HepG2 (cell line): Measurements from ENCODE around the gene TMCC1. TPM values are rescaled to one million over a fixed set of nuclear protein-coding genes. Genes with fewer than 3 reads are reported as not detected.
A peak's percentile ranks its signal among the peaks of the same experiment; 100 is the strongest.

ENCODE experiments used
- CEBPZ ChIP-seq: IDR thresholded peaks from 2 replicates; pipeline ENCODE4 v1.6.1; 2012; ENCODE audit warnings: low read length, improper control_type of control experiment
- CENPT ChIP-seq: sonication (generic); formaldehyde crosslinking; IDR thresholded peaks from 2 replicates; pipeline ENCODE4 v1.8.0; 2022; ENCODE audit warnings: low read depth, mild to moderate bottlenecking, moderate library complexity, missing genetic modification reagents
- HBP1 ChIP-seq: IDR thresholded peaks from 2 replicates; pipeline ENCODE4 v1.6.1; 2016; ENCODE audit warnings: low read depth, control low read depth
- HIC2 ChIP-seq: sonication (generic); formaldehyde crosslinking; IDR thresholded peaks from 2 replicates; pipeline ENCODE4 v1.9.0; 2022; ENCODE audit warnings: low read depth, missing genetic modification reagents
- IRF1 ChIP-seq: sonication (generic); formaldehyde crosslinking; IDR thresholded peaks from 2 replicates; pipeline ENCODE4 v1.4.0; 2020; ENCODE audit warnings: low read depth, mild to moderate bottlenecking, missing genetic modification reagents
- MLX ChIP-seq: IDR thresholded peaks from 2 replicates; pipeline ENCODE4 v1.6.1; 2016
- MTF2 ChIP-seq: sonication (generic); formaldehyde crosslinking; IDR thresholded peaks from 2 replicates; pipeline ENCODE4 v1.5.0; 2020; ENCODE audit warnings: missing genetic modification reagents, borderline replicate concordance
- NCOR1 ChIP-seq: fragments of 200-600 bp; sonication (generic); IDR thresholded peaks from 2 replicates; pipeline ENCODE4 v1.7.0; 2017; ENCODE audit warnings: antibody characterized with exemption, low read length, borderline replicate concordance
- NRL ChIP-seq: sonication (generic); formaldehyde crosslinking; IDR thresholded peaks from 2 replicates; pipeline ENCODE4 v1.5.0; 2020; ENCODE audit warnings: missing genetic modification reagents, mild to moderate bottlenecking, moderate library complexity, borderline replicate concordance
- PAF1 ChIP-seq: IDR thresholded peaks from 2 replicates; pipeline ENCODE4 v1.6.1; 2016; ENCODE audit warnings: missing genetic modification reagents, missing compliant biosample characterization
- SETDB1 ChIP-seq: sonication (generic); formaldehyde crosslinking; IDR thresholded peaks from 2 replicates; pipeline ENCODE4 v1.5.1; 2020; ENCODE audit warnings: missing genetic modification reagents, mild to moderate bottlenecking, borderline replicate concordance
- SP140L ChIP-seq: sonication (generic); formaldehyde crosslinking; IDR thresholded peaks from 2 replicates; pipeline ENCODE4 v1.4.0; 2020; ENCODE audit warnings: missing genetic modification reagents, borderline replicate concordance
- ZNF572 ChIP-seq: sonication (generic); formaldehyde crosslinking; IDR thresholded peaks from 2 replicates; pipeline ENCODE4 v1.5.1; 2020; ENCODE audit warnings: mild to moderate bottlenecking, missing genetic modification reagents
- ZNF704 ChIP-seq: sonication (generic); formaldehyde crosslinking; IDR thresholded peaks from 2 replicates; pipeline ENCODE4 v1.8.1; 2023; ENCODE audit warnings: mild to moderate bottlenecking, inconsistent platforms, moderate library complexity, missing genetic modification reagents, borderline replicate concordance
- ZXDC ChIP-seq: sonication (generic); formaldehyde crosslinking; IDR thresholded peaks from 2 replicates; pipeline ENCODE4 v1.5.0; 2020; ENCODE audit warnings: mild to moderate bottlenecking, missing genetic modification reagents
- polyA plus RNA-seq, 8 experiments: library from polyadenylated mRNA; depleted of rRNA in 3 of 8; stranded (reverse) in 7 of 8; unstranded in 1 of 8; fragments of >200 nt; fragmentation: Illumina TruSeq in 4 of 8; extraction: Trizol in 4 of 8; gene quantifications; 2 replicates each; pipeline versions ENCODE4 v1.2.1 to v1.2.3, GENCODE V29; 2011 to 2016; ENCODE audit warnings: low read depth in 4 of 8, missing spikeins in 1 of 8, mixed read lengths in 1 of 8; ENCODE audit not compliant: insufficient read depth in 1 of 8
- total RNA-seq, 5 experiments: library from RNA; depleted of rRNA; stranded (reverse); fragments of >200 nt; fragmentation: Illumina TruSeq; extraction: Trizol; gene quantifications; 2 replicates each; pipeline ENCODE4 v1.2.3, GENCODE V29; 2016; ENCODE audit warnings: low read depth in 1 of 5

The TMCC1 gene
- total and polyA plus RNA-seq, 2 of the 13 experiments (the other 11 are each of a cell fraction or from before 2014, with no cell fraction given): 12.1 to 264 TPM

- TF ChIP-seq CEBPZ (no peak), NCOR1 (no peak), NRL (CRISPR knock-in tag) (no peak; the same call in none of the 2 replicates), HIC2 (no peak), SETDB1 (CRISPR knock-in tag) (no peak), ZNF572 (CRISPR knock-in tag) (no peak), ZNF704 (CRISPR knock-in tag) (no peak), SP140L (no peak), MLX (CRISPR knock-in tag) (no peak), MTF2 (0 out of 2 replicates have a peak, but pooled peaks have one; percentile 66), HBP1 (CRISPR knock-in tag) (0 out of 2 replicates have a peak, but pooled peaks have one; percentile 1), IRF1 (CRISPR knock-in tag) (no peak), PAF1 (CRISPR knock-in tag) (no peak), ZXDC (CRISPR knock-in tag) (no peak), CENPT (CRISPR knock-in tag) (no peak)
These were observed 266.0 kb downstream of the TMCC1 start (continued) for GRCh38 chr3:129627350-129628168.
